Uterus (tissue), 4 donors: ENCODE results near the gene KIAA0513. TPM values are rescaled to one million over a fixed set of nuclear protein-coding genes. Genes with fewer than 3 reads are reported as not detected.
"Not testable (repeated sequence)": the region's sequence is repeated elsewhere in the genome, so short reads cannot be mapped to it uniquely, and the experiment has no call there.

ENCODE experiments used
- DNase-seq, 2 donors: peaks; one replicate each; pipeline ENCODE4 v3.0.0-alpha.2; 2019 to 2020
- H3K27ac ChIP-seq, 2 donors: fragments of 200-600 bp; sonication (generic); 1 replicate in 1 of 2; 2 replicates in 1 of 2; pipeline ENCODE4 v1.5.1; 2016 to 2018
- H3K27me3 ChIP-seq, 2 donors: fragments of 200-600 bp; sonication (generic); one replicate each; pipeline ENCODE4 v1.5.1; 2018 to 2019; ENCODE audit warnings: control low read depth in 1 of 2
- H3K36me3 ChIP-seq, 2 donors: fragments of 200-600 bp; sonication (generic); one replicate each; pipeline ENCODE4 v1.5.1; 2019; ENCODE audit warnings: control low read depth in 1 of 2
- H3K4me1 ChIP-seq, 2 donors: fragments of 200-600 bp; sonication (generic); one replicate each; pipeline ENCODE4 v1.5.1; 2018 to 2019; ENCODE audit warnings: control low read depth in 1 of 2
- H3K4me3 ChIP-seq, 2 donors: fragments of 200-600 bp; sonication (generic); 1 replicate in 1 of 2; 2 replicates in 1 of 2; pipeline ENCODE4 v1.5.1; 2018 to 2019; ENCODE audit warnings: mild to moderate bottlenecking in 1 of 2
- H3K9me3 ChIP-seq, 2 donors: fragments of 200-600 bp; sonication (generic); one replicate each; pipeline ENCODE4 v1.5.1; 2019; ENCODE audit warnings: control low read depth in 1 of 2
- POLR2A ChIP-seq, 2 donors: fragments of 450-650 bp; IDR thresholded peaks; one replicate each; pipeline ENCODE4 v1.6.1; 2016; ENCODE audit warnings: antibody characterized with exemption in 2 of 2, mild to moderate bottlenecking in 1 of 2, moderate library complexity in 1 of 2
- intact Hi-C: fragments of 100-400 bp; cut with DNase I; formaldehyde crosslinking; loops from one replicate; pipeline ENCODE4 v1.15.1; 2023; ENCODE audit warnings: low total_unique reads
- total RNA-seq, 4 donors: library from RNA; depleted of rRNA in 3 of 4; stranded (reverse); fragments of >200 nt in 3 of 4; gene quantifications; one replicate each; pipeline versions ENCODE4 v1.1.0 to v1.2.4, GENCODE V29; 2014 to 2023
- TF ChIP-seq, protein P1 (sequence below), 4 experiments: fragments of 200-600 bp in 2 of 4; fragments of 450-650 bp in 2 of 4; sonication (generic) in 2 of 4; IDR thresholded peaks; one replicate each; pipeline ENCODE4 v1.5.1; 2016 to 2019; ENCODE audit warnings: antibody characterized with exemption in 4 of 4, mild to moderate bottlenecking in 2 of 4, moderate library complexity in 1 of 4
- donor health status: DM: yes; HTN: yes; CAD: no.

Gene KIAA0513
- total RNA-seq, 4 donors from 2014 or later: 4.7 to 17.3 (median 9.4) TPM

DNA sequence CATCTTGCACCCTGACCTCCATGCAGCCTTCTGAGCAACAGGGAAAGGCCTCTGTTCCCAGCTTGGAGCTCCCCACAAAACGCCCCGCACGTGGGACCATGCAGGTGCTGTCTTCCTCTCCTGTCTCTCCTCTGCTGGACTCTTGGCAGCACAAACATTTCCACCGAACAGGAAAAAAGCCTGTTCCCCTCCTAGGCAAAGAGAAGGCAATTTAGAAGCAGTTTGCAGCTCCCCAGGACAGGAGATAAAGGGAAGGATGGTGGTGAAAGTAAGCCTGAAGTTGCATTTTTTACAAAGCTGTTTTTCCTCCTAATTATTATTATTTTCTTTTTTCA lies 92.4 kb downstream of the KIAA0513 start:
- H3K4me3 ChIP-seq: no peak overlapping the region
- no peaks in the 10 kb centered on the region for H3K9me3 ChIP-seq
- no peaks in the 10 kb centered on the region for H3K4me1 ChIP-seq
- no peak for DNase-seq
- no peak for TF ChIP-seq POLR2A (IDR thresholded peaks at IDR 0.05)
- TF ChIP-seq, protein P1, sequence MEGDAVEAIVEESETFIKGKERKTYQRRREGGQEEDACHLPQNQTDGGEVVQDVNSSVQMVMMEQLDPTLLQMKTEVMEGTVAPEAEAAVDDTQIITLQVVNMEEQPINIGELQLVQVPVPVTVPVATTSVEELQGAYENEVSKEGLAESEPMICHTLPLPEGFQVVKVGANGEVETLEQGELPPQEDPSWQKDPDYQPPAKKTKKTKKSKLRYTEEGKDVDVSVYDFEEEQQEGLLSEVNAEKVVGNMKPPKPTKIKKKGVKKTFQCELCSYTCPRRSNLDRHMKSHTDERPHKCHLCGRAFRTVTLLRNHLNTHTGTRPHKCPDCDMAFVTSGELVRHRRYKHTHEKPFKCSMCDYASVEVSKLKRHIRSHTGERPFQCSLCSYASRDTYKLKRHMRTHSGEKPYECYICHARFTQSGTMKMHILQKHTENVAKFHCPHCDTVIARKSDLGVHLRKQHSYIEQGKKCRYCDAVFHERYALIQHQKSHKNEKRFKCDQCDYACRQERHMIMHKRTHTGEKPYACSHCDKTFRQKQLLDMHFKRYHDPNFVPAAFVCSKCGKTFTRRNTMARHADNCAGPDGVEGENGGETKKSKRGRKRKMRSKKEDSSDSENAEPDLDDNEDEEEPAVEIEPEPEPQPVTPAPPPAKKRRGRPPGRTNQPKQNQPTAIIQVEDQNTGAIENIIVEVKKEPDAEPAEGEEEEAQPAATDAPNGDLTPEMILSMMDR (IDR thresholded peaks at IDR 0.05): no peak
- H3K27me3 ChIP-seq: no peaks in the 10 kb centered on the region
- H3K27ac ChIP-seq: no peak overlapping the region
- no peaks in the 10 kb centered on the region for H3K36me3 ChIP-seq
- intact Hi-C loops: no loop called here

DNA sequence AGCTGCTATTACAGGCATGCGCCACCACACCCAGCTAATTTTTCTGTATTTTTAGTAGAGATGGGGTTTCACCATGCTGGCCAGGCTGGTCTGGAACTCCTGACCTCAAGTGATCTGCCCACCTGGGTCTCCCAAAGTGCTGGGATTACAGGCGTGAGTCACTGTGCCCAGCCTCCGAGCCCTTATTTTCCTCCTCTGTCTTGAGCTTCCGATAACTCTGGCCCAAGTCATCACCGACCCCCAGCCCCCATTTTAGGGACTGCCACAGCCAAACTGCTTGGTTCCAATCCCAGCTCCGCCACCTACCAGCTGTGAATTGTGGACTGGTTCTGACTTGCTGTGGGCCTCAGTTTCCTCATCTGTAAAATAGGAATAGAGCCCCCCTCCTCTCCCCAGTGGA lies 95.8 kb downstream of the KIAA0513 start:
- H3K27ac ChIP-seq: peak overlapping the region; percentile 68 to 72
- intact Hi-C loops, H3K4me1 ChIP-seq, DNase-seq, H3K27me3 ChIP-seq, H3K36me3 ChIP-seq, H3K9me3 ChIP-seq, H3K4me3 ChIP-seq: not testable (repeated sequence)

DNA sequence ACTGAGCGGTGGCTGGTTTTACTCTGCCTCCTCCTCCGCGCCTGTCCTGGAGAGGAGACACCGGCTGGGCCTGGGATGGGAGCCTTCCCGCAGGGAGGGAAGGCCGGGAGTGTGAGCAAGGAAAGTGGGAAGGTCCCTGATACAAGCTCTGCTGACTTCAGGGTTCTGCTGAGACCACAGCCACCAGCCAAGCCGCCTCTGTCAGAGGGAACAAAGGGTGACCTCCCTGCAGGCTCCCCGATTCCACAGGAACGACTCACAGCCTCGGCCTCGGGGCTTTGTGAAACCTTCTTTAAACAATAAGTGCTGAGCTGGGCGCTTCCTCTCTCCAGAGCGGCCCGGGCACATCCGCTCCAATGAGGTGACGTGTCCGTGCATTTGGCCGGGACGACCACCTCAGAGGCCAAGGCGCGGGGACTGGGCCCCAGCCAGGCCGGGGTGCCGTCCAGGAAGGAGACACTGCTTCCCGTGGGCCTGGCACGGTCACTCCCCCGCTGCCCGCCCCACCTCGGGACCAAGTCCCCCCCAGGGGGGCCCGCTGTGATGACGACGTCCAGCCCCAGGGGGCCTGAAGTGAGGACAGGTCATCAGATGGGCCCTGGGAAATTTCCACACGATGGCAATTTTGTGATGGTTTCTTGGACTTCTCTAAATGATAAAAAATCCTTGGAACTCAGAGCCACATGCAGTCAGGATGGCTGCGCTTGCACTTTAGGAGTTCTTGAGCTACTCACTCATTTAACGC lies 96.5 kb downstream of the KIAA0513 start:
- Histone ChIP-seq H3K4me3 (no peak overlapping the region), H3K27ac (peak overlapping the region; percentile 68 to 72), H3K4me1 (peaks cover 0 to 7% of the 10 kb centered on the region in 2 donors), H3K9me3 (no peaks in the 10 kb centered on the region), H3K27me3 (no peaks in the 10 kb centered on the region), H3K36me3 (no peaks in the 10 kb centered on the region)
- intact Hi-C loops: no loop called here
- TF ChIP-seq, protein P1 (IDR thresholded peaks at IDR 0.05): no peak
- no peak for TF ChIP-seq POLR2A (IDR thresholded peaks at IDR 0.05)
- DNase-seq: peak; percentile 75

DNA sequence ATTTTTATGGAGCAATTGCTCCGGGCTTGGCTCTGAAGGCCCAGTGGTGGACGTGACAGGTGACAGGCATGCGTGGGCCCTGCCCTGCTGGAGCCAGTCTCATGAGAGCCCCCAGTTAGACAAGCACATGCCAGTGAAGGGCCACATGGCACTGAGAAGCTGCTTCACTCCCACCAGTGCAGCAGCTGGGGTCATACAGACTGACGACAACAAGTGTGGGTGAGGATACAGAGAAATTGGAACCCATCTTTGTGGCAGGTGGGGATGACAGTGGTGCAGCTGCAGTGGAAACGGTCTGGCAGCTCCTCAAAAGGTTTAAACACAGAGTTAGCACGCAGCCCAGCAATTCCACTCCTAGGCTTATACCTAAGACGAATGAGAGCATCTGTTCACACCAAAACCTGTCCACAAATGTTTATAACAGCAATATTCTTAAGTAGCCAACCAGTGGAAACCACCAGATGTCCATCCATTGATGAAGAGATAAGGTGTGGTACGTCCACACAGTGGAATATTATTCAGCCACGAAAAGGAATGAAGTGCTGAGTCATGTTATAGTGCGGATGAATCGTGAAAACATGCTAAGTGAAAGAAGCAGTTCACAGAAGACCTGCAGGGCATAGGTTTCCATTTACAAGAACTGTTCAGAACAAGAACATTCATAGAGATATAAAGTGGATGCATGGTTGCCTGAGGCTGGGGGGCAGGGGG lies 97.2 kb downstream of the KIAA0513 start:
- H3K36me3 ChIP-seq: no peaks in the 10 kb centered on the region
- H3K27ac ChIP-seq: peak overlapping the region; percentile 68 to 72
- no peak overlapping the region for H3K4me3 ChIP-seq
- DNase-seq: no peak
- no peaks in the 10 kb centered on the region for H3K27me3 ChIP-seq
- peaks cover 0 to 12% of the 10 kb centered on the region in 2 donors for H3K4me1 ChIP-seq
- intact Hi-C loops: no loop called here
- no peak for TF ChIP-seq POLR2A (IDR thresholded peaks at IDR 0.05)
- TF ChIP-seq, protein P1 (IDR thresholded peaks at IDR 0.05): no peak
- H3K9me3 ChIP-seq: no peaks in the 10 kb centered on the region

DNA sequence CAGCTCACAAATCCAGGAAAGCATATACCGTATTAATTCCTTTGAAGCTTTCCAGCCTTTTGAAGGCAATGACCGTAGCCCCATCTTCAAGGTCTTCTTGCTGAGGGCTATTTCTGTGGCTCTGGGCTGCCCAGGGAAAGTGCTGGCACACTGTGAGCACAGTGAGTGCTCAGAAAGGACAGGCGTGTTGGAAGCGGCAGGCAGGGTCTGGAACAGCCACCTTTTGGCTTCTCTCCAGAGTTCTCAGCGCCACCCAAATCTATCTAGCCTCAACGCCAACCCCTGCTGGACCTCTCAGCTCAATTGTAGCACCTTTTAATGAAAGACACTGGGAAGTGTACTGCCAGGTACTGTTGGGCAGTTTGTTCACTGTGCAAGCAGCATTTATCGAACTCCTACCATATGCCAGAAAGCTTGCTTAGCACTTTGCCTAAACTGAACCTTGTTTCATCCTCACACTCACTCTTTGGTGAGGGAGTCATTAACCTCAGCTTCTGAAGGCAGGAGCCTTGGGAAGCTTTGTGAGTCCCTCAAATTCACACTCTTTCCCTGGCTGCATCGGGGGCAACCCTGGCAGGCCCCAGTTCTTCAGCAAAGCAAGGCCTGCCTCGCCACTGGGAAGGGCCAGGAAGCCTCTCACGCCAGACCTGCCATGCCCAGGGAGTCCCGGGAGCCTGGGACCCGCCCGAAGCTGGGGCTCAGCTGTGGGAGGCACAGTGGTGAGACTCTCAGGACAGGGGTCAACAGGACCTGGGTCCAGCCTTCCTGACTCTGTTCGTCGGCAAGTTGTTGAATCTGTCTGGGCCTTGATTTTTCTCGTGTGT lies 98.2 kb downstream of the KIAA0513 start:
- no peaks in the 10 kb centered on the region for H3K9me3 ChIP-seq
- no peaks in the 10 kb centered on the region for H3K36me3 ChIP-seq
- no peak for TF ChIP-seq POLR2A (IDR thresholded peaks at IDR 0.05)
- TF ChIP-seq, protein P1 (IDR thresholded peaks at IDR 0.05): no peak
- no peak overlapping the region for H3K4me3 ChIP-seq
- no peak for DNase-seq
- H3K27ac ChIP-seq: peak overlapping the region in 1 of 2 donors; percentile 86
- H3K27me3 ChIP-seq: no peaks in the 10 kb centered on the region
- peaks cover 0 to 15% of the 10 kb centered on the region in 2 donors for H3K4me1 ChIP-seq
- intact Hi-C loops: no loop called here
